MM.1S (cell line): Measurements from ENCODE around the gene LONRF2.

Experiments
- CTCF ChIP-seq: fragments of 300-600 bp; sonication (generic); IDR thresholded peaks from 2 replicates; pipeline ENCODE4 v1.5.1; 2016; ENCODE audit warnings: antibody characterized with exemption, low read length, mixed read lengths
- EZH2 ChIP-seq: fragments of 300-600 bp; sonication (generic); optimal IDR thresholded peaks from 2 replicates; pipeline ENCODE3; 2017; ENCODE audit warnings: low read depth, mild to moderate bottlenecking, antibody characterized with exemption, low read length, mixed read lengths
- EZH2phosphoT487 ChIP-seq: fragments of 300-600 bp; sonication (generic); IDR thresholded peaks from 2 replicates; pipeline ENCODE4 v1.6.1; 2018; ENCODE audit warnings: antibody characterized with exemption, low read length

GRCh38 chr2:100237770-100238169 is 84.5 kb downstream of the LONRF2 start:
- TF ChIP-seq CTCF = no peak
- no peak for TF ChIP-seq EZH2
- no peak for TF ChIP-seq EZH2phosphoT487
